Measurements from ENCODE around the gene PACC1. TPM values are rescaled to one million over a fixed set of nuclear protein-coding genes. Genes with fewer than 3 reads are reported as not detected.
A peak's percentile ranks its signal among the peaks of the same experiment; 100 is the strongest.

PACC1 gene
- total and polyA plus RNA-seq, 10 donors = 6.5 to 12.8 (median 8.5) TPM

- intact Hi-C loops (cut with DNase I; ENCODE audit: low total_unique reads) = no loop called here
- 71 to 81% (median 73%) methylated on average over 17 of the region's 17 CpGs for WGBS, 5 donors
Measured at GRCh38 chr1:212433577-212434462, 19.1 kb upstream of the PACC1 start.

GRCh38 chr1:212432661-212433576, 18.2 kb upstream of the PACC1 start, which contains the start of gene NENF:
TSS of gene NENF (plus strand) at chr1:212432920. CDS start at chr1:212432944, 24 bp downstream.
- WGBS, 5 donors = 1 to 2% (median 1%) methylated on average over 43 to 86 of the region's 86 CpGs
- H3K36me3 ChIP-seq = no peaks in the 10 kb centered on the region
- peak within 1 kb of the TSS; percentile 58 to 90 (median 66) for H3K4me3 ChIP-seq
- H3K27me3 ChIP-seq (replicated peaks in 1 of 7) = no peaks in the 10 kb centered on the region
- H3K27ac ChIP-seq = peak within 1 kb of the TSS in 7 of 8 donors; percentile 61 to 86 (median 77)
- peak; percentile 95 for DNase-seq
- no peaks in the 10 kb centered on the region for H3K9me3 ChIP-seq
- intact Hi-C loops (cut with DNase I; ENCODE audit: low total_unique reads) = no loop called here
- TF ChIP-seq CTCF (IDR thresholded peaks at IDR 0.05 in 8 of 11, conservative IDR thresholded peaks at IDR 0.05 in 3 of 11) = no peak
- peak; percentile 83 to 85 (median 84) for TF ChIP-seq POLR2AphosphoS5 (IDR thresholded peaks at IDR 0.05)
- peak in 1 of 3 donors; percentile 57 for TF ChIP-seq POLR2A (IDR thresholded peaks at IDR 0.05)
- H3K4me1 ChIP-seq = peaks cover 0 to 37% (median 21%) of the 10 kb centered on the region in 6 donors

More at GRCh38 chr1:212433577-212434462, 19.1 kb upstream of the PACC1 start:
- H3K4me3 ChIP-seq = peak overlapping the region; percentile 58 to 90 (median 66)
- peaks cover 0 to 37% (median 21%) of the 10 kb centered on the region in 6 donors for H3K4me1 ChIP-seq
- peak; percentile 62 for DNase-seq
- no peaks in the 10 kb centered on the region for H3K36me3 ChIP-seq
- no peaks in the 10 kb centered on the region for H3K27me3 ChIP-seq (replicated peaks in 1 of 7)
- peak overlapping the region in 5 of 8 donors; percentile 61 to 86 (median 79) for H3K27ac ChIP-seq
- TF ChIP-seq POLR2AphosphoS5 (IDR thresholded peaks at IDR 0.05) (no peak), POLR2A (IDR thresholded peaks at IDR 0.05) (no peak), CTCF (IDR thresholded peaks at IDR 0.05 in 8 of 11, conservative IDR thresholded peaks at IDR 0.05 in 3 of 11) (no peak)
- no peaks in the 10 kb centered on the region for H3K9me3 ChIP-seq

GRCh38 chr1:212432272-212432660, 17.6 kb upstream of the PACC1 start:
- WGBS, 5 donors = 36 to 47% (median 36%) methylated on average over 5 of the region's 5 CpGs
- TF ChIP-seq POLR2AphosphoS5 (IDR thresholded peaks at IDR 0.05) (no peak), POLR2A (IDR thresholded peaks at IDR 0.05) (no peak), CTCF (IDR thresholded peaks at IDR 0.05 in 8 of 11, conservative IDR thresholded peaks at IDR 0.05 in 3 of 11) (no peak)
- H3K36me3 ChIP-seq = no peaks in the 10 kb centered on the region
- intact Hi-C loops (cut with DNase I; ENCODE audit: low total_unique reads) = no loop called here
- no peak for DNase-seq
- no peaks in the 10 kb centered on the region for H3K9me3 ChIP-seq
- H3K27me3 ChIP-seq (replicated peaks in 1 of 7) = no peaks in the 10 kb centered on the region
- peak overlapping the region in 7 of 8 donors; percentile 61 to 90 (median 70) for H3K4me3 ChIP-seq
- peaks cover 0 to 37% (median 21%) of the 10 kb centered on the region in 6 donors for H3K4me1 ChIP-seq
- peak overlapping the region in 7 of 8 donors; percentile 30 to 86 (median 77) for H3K27ac ChIP-seq
